GM12878 (cell line): ENCODE measurements around the gene SUMF1. TPM values are rescaled to one million over a fixed set of nuclear protein-coding genes. Genes with fewer than 3 reads are reported as not detected.

ENCODE experiments used
- ATF7 ChIP-seq: fragments of 450-650 bp; IDR thresholded peaks from 2 replicates; pipeline ENCODE4 v1.6.1; 2016; ENCODE audit warnings: low read depth, mild to moderate bottlenecking
- CBFB ChIP-seq: IDR thresholded peaks from 2 replicates; pipeline ENCODE4 v1.6.1; 2016; ENCODE audit warnings: antibody characterized with exemption, low read depth
- GABPA ChIP-seq: IDR thresholded peaks from 2 replicates; pipeline ENCODE4 v1.6.1; 2014; ENCODE audit warnings: antibody characterized with exemption, low read depth, mild to moderate bottlenecking, inconsistent platforms
- HCFC1 ChIP-seq: fragments of 150-350 bp; IDR thresholded peaks from 2 replicates; pipeline ENCODE4 v1.6.1; 2014; ENCODE audit warnings: low read length
- KDM1A ChIP-seq: fragments of 200-600 bp; sonication (generic); IDR thresholded peaks from 2 replicates; pipeline ENCODE4 v1.6.1; 2016; ENCODE audit warnings: borderline replicate concordance
- MEF2B ChIP-seq: fragments of 450-650 bp; IDR thresholded peaks from 2 replicates; pipeline ENCODE4 v1.6.1; 2018; ENCODE audit warnings: mild to moderate bottlenecking, moderate library complexity; ENCODE audit not compliant: partially characterized antibody, poor library complexity, severe bottlenecking
- MYB ChIP-seq: fragments of 150-350 bp; IDR thresholded peaks from 2 replicates; pipeline ENCODE4 v1.6.1; 2014; ENCODE audit warnings: mild to moderate bottlenecking, low read depth, low read length, borderline replicate concordance
- NFIC ChIP-seq: IDR thresholded peaks from 2 replicates; pipeline ENCODE4 v1.6.1; 2012; ENCODE audit warnings: low read depth, mild to moderate bottlenecking, inconsistent platforms, low read length, moderate library complexity
- NRF1 ChIP-seq: conservative IDR thresholded peaks from 2 replicates; pipeline ENCODE4 v1.6.1; 2011; ENCODE audit warnings: mild to moderate bottlenecking, low read depth, low read length, improper control_type of control experiment
- POLR2AphosphoS2 ChIP-seq: IDR thresholded peaks from 2 replicates; pipeline ENCODE4 v1.6.1; 2011; ENCODE audit warnings: low read depth, mild to moderate bottlenecking, low read length, improper control_type of control experiment, moderate library complexity
- RB1 ChIP-seq: fragments of 450-650 bp; formaldehyde crosslinking; IDR thresholded peaks from 2 replicates; pipeline ENCODE4 v1.6.1; 2017; ENCODE audit warnings: mild to moderate bottlenecking, borderline replicate concordance
- SIX5 ChIP-seq: IDR thresholded peaks from 2 replicates; pipeline ENCODE4 v1.6.1; 2011; ENCODE audit warnings: mild to moderate bottlenecking, low read depth, low read length, moderate library complexity; ENCODE audit not compliant: severe bottlenecking
- SREBF2 ChIP-seq: IDR thresholded peaks from 2 replicates; pipeline ENCODE4 v1.6.1; 2012; ENCODE audit warnings: mild to moderate bottlenecking, low read length
- TARDBP ChIP-seq: IDR thresholded peaks from 2 replicates; pipeline ENCODE4 v1.6.1; 2016; ENCODE audit warnings: borderline replicate concordance
- ZZZ3 ChIP-seq: IDR thresholded peaks from 2 replicates; pipeline ENCODE4 v1.6.1; 2011; ENCODE audit warnings: low read depth; ENCODE audit not compliant: control insufficient read depth, insufficient read length
- polyA plus RNA-seq, 11 experiments: library from polyadenylated mRNA; depleted of rRNA in 4 of 11; unstranded in 6 of 11; stranded (reverse) in 5 of 11; fragments of >200 nt; fragmentation: Nextera tagmentation in 4 of 11; fragmentation: Illumina TruSeq in 1 of 11; extraction: Ambion mirVana in 4 of 11; extraction: Trizol in 1 of 11; gene quantifications; 1 replicate in 1 of 11; 2 replicates in 10 of 11; pipeline versions ENCODE4 v1.2.1 to v1.2.3, GENCODE V29; 2011 to 2016; ENCODE audit warnings: inconsistent platforms in 2 of 11, missing spikeins in 2 of 11, low read depth in 1 of 11
- total RNA-seq, 4 experiments: library from RNA; depleted of rRNA in 3 of 4; stranded (reverse); fragments of >200 nt in 3 of 4; fragmentation: Illumina TruSeq in 1 of 4; extraction: Trizol in 1 of 4; gene quantifications; 2 replicates each; pipeline versions ENCODE4 v1.2.1 to v1.2.3, GENCODE V29; 2013 to 2021
- TF ChIP-seq, protein P1 (sequence below): IDR thresholded peaks from 2 replicates; pipeline ENCODE4 v1.6.1; 2012; ENCODE audit warnings: low read depth, low read length, improper control_type of control experiment
- TF ChIP-seq, protein P2 (sequence below): fragments of 450-650 bp; IDR thresholded peaks from 2 replicates; pipeline ENCODE4 v1.6.1; 2018; ENCODE audit warnings: mild to moderate bottlenecking, low read depth, moderate library complexity; ENCODE audit not compliant: partially characterized antibody
- TF ChIP-seq, protein P3 (sequence below): fragments of 450-650 bp; IDR thresholded peaks from 2 replicates; pipeline ENCODE4 v1.6.1; 2017; ENCODE audit warnings: borderline replicate concordance
- TF ChIP-seq, protein P4 (sequence below): fragments of 150-350 bp; IDR thresholded peaks from 2 replicates; pipeline ENCODE4 v1.6.1; 2016; ENCODE audit warnings: low read depth, low read length
- TF ChIP-seq, protein P5 (sequence below): fragments of 450-650 bp; IDR thresholded peaks from 2 replicates; pipeline ENCODE4 v1.6.1; 2017; ENCODE audit warnings: mild to moderate bottlenecking

The SUMF1 gene
- total and polyA plus RNA-seq, 10 of the 15 experiments (the other 5 are each of a cell fraction or from before 2014, with no cell fraction given): 3.2 to 14.3 (median 8.5) TPM

DNA sequence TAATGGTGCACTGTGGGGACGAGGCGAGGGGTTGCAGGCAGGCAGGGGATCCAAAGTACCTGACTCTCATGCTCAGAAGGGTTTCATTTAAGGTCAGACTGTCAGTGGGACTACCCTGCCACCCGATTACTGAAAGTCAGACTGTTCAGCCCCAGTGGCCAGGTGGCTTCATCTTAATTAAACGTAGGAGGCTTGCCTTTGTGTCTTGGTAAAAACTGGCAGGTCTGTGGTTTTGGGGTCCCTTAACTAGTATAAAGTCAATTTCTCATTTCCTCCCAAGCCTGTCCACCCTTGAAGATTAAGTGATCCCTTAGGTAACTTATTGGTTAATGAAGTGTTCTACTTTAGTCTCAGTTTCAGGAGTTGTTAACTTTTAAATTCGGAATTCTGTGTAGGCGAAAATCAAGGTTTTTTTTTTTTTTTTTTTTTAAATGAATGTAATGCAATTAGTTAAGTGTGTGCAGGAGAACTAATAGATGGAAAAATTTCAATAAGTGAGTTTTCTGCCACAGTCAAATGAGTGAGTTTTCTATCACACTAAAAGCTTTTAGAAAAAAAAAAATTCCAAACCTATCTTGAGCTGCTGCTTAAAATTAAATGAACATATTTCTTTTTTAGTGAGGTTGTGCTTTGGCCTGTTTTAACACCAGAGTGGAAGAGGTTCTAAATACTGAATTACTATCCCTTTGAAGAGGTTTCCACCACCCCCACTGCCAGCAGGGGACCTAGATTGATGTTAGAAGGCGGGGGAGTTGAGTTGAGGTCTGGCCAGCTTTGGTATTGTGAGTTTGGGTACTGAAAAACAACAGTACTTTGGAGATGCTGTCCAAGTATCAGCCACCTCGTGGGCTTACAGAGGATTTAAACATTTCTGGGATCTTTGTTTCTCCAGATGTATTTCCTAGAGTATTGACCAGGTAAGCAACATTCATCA, 41.2 kb upstream of the SUMF1 start (continued):
- TF ChIP-seq NRF1 (no peak), MEF2B (peak; percentile 94), ATF7 (peak; percentile 90), KDM1A (no peak), SIX5 (no peak), MYB (no peak), SREBF2 (no peak), RB1 (no peak), CBFB (peak; percentile 91), POLR2AphosphoS2 (no peak), TARDBP (no peak), HCFC1 (no peak), ZZZ3 (no peak), NFIC (peak; percentile 94), GABPA (peak; percentile 35; the same call in 1 of the 2 replicates)
- TF ChIP-seq, protein P1, sequence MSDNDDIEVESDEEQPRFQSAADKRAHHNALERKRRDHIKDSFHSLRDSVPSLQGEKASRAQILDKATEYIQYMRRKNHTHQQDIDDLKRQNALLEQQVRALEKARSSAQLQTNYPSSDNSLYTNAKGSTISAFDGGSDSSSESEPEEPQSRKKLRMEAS: no peak
- TF ChIP-seq, protein P2, sequence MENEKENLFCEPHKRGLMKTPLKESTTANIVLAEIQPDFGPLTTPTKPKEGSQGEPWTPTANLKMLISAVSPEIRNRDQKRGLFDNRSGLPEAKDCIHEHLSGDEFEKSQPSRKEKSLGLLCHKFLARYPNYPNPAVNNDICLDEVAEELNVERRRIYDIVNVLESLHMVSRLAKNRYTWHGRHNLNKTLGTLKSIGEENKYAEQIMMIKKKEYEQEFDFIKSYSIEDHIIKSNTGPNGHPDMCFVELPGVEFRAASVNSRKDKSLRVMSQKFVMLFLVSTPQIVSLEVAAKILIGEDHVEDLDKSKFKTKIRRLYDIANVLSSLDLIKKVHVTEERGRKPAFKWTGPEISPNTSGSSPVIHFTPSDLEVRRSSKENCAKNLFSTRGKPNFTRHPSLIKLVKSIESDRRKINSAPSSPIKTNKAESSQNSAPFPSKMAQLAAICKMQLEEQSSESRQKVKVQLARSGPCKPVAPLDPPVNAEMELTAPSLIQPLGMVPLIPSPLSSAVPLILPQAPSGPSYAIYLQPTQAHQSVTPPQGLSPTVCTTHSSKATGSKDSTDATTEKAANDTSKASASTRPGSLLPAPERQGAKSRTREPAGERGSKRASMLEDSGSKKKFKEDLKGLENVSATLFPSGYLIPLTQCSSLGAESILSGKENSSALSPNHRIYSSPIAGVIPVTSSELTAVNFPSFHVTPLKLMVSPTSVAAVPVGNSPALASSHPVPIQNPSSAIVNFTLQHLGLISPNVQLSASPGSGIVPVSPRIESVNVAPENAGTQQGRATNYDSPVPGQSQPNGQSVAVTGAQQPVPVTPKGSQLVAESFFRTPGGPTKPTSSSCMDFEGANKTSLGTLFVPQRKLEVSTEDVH: no peak
- TF ChIP-seq, protein P3, sequence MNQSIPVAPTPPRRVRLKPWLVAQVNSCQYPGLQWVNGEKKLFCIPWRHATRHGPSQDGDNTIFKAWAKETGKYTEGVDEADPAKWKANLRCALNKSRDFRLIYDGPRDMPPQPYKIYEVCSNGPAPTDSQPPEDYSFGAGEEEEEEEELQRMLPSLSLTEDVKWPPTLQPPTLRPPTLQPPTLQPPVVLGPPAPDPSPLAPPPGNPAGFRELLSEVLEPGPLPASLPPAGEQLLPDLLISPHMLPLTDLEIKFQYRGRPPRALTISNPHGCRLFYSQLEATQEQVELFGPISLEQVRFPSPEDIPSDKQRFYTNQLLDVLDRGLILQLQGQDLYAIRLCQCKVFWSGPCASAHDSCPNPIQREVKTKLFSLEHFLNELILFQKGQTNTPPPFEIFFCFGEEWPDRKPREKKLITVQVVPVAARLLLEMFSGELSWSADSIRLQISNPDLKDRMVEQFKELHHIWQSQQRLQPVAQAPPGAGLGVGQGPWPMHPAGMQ: no peak
- TF ChIP-seq, protein P4, sequence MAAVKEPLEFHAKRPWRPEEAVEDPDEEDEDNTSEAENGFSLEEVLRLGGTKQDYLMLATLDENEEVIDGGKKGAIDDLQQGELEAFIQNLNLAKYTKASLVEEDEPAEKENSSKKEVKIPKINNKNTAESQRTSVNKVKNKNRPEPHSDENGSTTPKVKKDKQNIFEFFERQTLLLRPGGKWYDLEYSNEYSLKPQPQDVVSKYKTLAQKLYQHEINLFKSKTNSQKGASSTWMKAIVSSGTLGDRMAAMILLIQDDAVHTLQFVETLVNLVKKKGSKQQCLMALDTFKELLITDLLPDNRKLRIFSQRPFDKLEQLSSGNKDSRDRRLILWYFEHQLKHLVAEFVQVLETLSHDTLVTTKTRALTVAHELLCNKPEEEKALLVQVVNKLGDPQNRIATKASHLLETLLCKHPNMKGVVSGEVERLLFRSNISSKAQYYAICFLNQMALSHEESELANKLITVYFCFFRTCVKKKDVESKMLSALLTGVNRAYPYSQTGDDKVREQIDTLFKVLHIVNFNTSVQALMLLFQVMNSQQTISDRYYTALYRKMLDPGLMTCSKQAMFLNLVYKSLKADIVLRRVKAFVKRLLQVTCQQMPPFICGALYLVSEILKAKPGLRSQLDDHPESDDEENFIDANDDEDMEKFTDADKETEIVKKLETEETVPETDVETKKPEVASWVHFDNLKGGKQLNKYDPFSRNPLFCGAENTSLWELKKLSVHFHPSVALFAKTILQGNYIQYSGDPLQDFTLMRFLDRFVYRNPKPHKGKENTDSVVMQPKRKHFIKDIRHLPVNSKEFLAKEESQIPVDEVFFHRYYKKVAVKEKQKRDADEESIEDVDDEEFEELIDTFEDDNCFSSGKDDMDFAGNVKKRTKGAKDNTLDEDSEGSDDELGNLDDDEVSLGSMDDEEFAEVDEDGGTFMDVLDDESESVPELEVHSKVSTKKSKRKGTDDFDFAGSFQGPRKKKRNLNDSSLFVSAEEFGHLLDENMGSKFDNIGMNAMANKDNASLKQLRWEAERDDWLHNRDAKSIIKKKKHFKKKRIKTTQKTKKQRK: no peak
- TF ChIP-seq, protein P5, sequence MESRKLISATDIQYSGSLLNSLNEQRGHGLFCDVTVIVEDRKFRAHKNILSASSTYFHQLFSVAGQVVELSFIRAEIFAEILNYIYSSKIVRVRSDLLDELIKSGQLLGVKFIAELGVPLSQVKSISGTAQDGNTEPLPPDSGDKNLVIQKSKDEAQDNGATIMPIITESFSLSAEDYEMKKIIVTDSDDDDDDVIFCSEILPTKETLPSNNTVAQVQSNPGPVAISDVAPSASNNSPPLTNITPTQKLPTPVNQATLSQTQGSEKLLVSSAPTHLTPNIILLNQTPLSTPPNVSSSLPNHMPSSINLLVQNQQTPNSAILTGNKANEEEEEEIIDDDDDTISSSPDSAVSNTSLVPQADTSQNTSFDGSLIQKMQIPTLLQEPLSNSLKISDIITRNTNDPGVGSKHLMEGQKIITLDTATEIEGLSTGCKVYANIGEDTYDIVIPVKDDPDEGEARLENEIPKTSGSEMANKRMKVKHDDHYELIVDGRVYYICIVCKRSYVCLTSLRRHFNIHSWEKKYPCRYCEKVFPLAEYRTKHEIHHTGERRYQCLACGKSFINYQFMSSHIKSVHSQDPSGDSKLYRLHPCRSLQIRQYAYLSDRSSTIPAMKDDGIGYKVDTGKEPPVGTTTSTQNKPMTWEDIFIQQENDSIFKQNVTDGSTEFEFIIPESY: no peak
